ENCODE data around the gene THSD7B.

The THSD7B gene

GRCh38 chr2:136809998-136810397 is 44.7 kb downstream of the THSD7B start:
- no peak for DNase-seq

GRCh38 chr2:136818839-136819238 is 53.5 kb downstream of the THSD7B start:
- DNase-seq = no peak

GRCh38 chr2:136823291-136823690 is 57.9 kb downstream of the THSD7B start:
- DNase-seq = no peak

GRCh38 chr2:136828162-136828561 is 62.8 kb downstream of the THSD7B start:
- DNase-seq = no peak

- DNase-seq = no peak
These were observed 63.4 kb downstream of the THSD7B start for GRCh38 chr2:136828774-136829173.

GRCh38 chr2:136844546-136844945 is 79.2 kb downstream of the THSD7B start:
- no peak for DNase-seq

- peak; percentile 92 for DNase-seq
These were observed 93.3 kb downstream of the THSD7B start for GRCh38 chr2:136858656-136859055.

GRCh38 chr2:136860443-136860958 is 95.2 kb downstream of the THSD7B start:
- no peak for DNase-seq

GRCh38 chr2:136863468-136863867 is 98.1 kb downstream of the THSD7B start:
- DNase-seq = no peak

- DNase-seq = no peak
These were observed 98.5 kb downstream of the THSD7B start for GRCh38 chr2:136863874-136864273.

- no peak for DNase-seq
These were observed 106.1 kb downstream of the THSD7B start for GRCh38 chr2:136871424-136871823.

GRCh38 chr2:136874258-136874657 is 108.9 kb downstream of the THSD7B start:
- DNase-seq = no peak

- DNase-seq = no peak
These were observed 125.8 kb downstream of the THSD7B start for GRCh38 chr2:136891100-136891499.

- no peak for DNase-seq
These were observed 128.8 kb downstream of the THSD7B start for GRCh38 chr2:136894007-136894634.

GRCh38 chr2:136901732-136902131 is 136.4 kb downstream of the THSD7B start:
- DNase-seq = peak; percentile 96

- no peak for DNase-seq
These were observed 140.4 kb downstream of the THSD7B start for GRCh38 chr2:136905779-136906178.

GRCh38 chr2:136909777-136910176 is 144.4 kb downstream of the THSD7B start:
- no peak for DNase-seq

- no peak for DNase-seq
These were observed 150.8 kb downstream of the THSD7B start for GRCh38 chr2:136916131-136916530.

- DNase-seq = peak; percentile 100
These were observed 152.1 kb downstream of the THSD7B start for GRCh38 chr2:136917411-136917881.

GRCh38 chr2:136919682-136920081 is 154.3 kb downstream of the THSD7B start:
- no peak for DNase-seq

- DNase-seq = peak; percentile 84
These were observed 155.4 kb downstream of the THSD7B start for GRCh38 chr2:136920652-136921333.

GRCh38 chr2:136927156-136927555 is 161.8 kb downstream of the THSD7B start:
- no peak for DNase-seq

- no peak for DNase-seq
These were observed 164.2 kb downstream of the THSD7B start for GRCh38 chr2:136929531-136929930.

GRCh38 chr2:136932700-136933099 is 167.4 kb downstream of the THSD7B start:
- no peak for DNase-seq
